HG02970 (cell line): ENCODE results near the gene SERGEF.

Source experiments
- ATAC-seq: cut with Tn5 transposase; IDR thresholded peaks from one replicate; pipeline ENCODE4 v1.9.1; 2021; ENCODE audit warnings: mild to moderate bottlenecking, moderate library complexity, moderate number of reproducible peaks; ENCODE audit not compliant: unreplicated experiment, low FRiP score

Gene SERGEF

GRCh38 chr11:17742019-17742418, 270.8 kb downstream of the SERGEF start:
- ATAC-seq = no peak

- no peak for ATAC-seq
These were observed 271.4 kb downstream of the SERGEF start for GRCh38 chr11:17741487-17741886.

- no peak for ATAC-seq
These were observed 272.1 kb downstream of the SERGEF start for GRCh38 chr11:17740649-17741235.

GRCh38 chr11:17739945-17740338, 272.9 kb downstream of the SERGEF start:
- no peak for ATAC-seq

GRCh38 chr11:17738151-17738973, 274.5 kb downstream of the SERGEF start:
- ATAC-seq = no peak
